ENCODE measurements around the gene VPS35L. TPM values are rescaled to one million over a fixed set of nuclear protein-coding genes. Genes with fewer than 3 reads are reported as not detected.
A peak's percentile ranks its signal among the peaks of the same experiment; 100 is the strongest.

Gene VPS35L
- polyA plus RNA-seq, 4 donors = 15.1 to 53.4 (median 27.2) TPM

GRCh38 chr16:19636436-19637267 lies 81.1 kb downstream of the VPS35L start:
- Histone ChIP-seq H3K4me3 (ENCODE audit: low read depth in 1 of 3, low read length in 3 of 3) (no peak overlapping the region), H3K4me1 (ENCODE audit: control insufficient read depth in 3 of 3, insufficient read depth in 2 of 3, low read depth in 1 of 3, low read length in 2 of 3) (no peaks in the 10 kb centered on the region), H3K36me3 (ENCODE audit: control insufficient read depth in 3 of 3, insufficient read depth in 2 of 3, low read depth in 1 of 3, low read length in 3 of 3) (peaks cover 18 to 41% (median 22%) of the 10 kb centered on the region in 3 donors), H3K27ac (ENCODE audit: low read depth in 1 of 3, low read length in 2 of 3) (no peak overlapping the region), H3K27me3 (ENCODE audit: control insufficient read depth in 3 of 3, insufficient read depth in 3 of 3, low read length in 3 of 3) (no peaks in the 10 kb centered on the region), H3K9me3 (ENCODE audit: control insufficient read depth in 2 of 2, insufficient read depth in 1 of 2, low read depth in 1 of 2, low read length in 1 of 2) (no peaks in the 10 kb centered on the region)
- DNase-seq (no peak), FAIRE-seq (no peak)
- 85 to 94% (median 85%) methylated on average over 7 of the region's 7 CpGs for WGBS, 3 donors

GRCh38 chr16:19639986-19640421 lies 84.5 kb downstream of the VPS35L start:
- H3K36me3 ChIP-seq (ENCODE audit: control insufficient read depth in 3 of 3, insufficient read depth in 2 of 3, low read depth in 1 of 3, low read length in 3 of 3) = peaks cover 12 to 32% (median 18%) of the 10 kb centered on the region in 3 donors
- FAIRE-seq (no peak), DNase-seq (no peak)
- 59 to 69% (median 64%) methylated on average over 8 of the region's 8 CpGs for WGBS, 3 donors
- no peaks in the 10 kb centered on the region for H3K9me3 ChIP-seq (ENCODE audit: control insufficient read depth in 2 of 2, insufficient read depth in 1 of 2, low read depth in 1 of 2, low read length in 1 of 2)
- no peaks in the 10 kb centered on the region for H3K27me3 ChIP-seq (ENCODE audit: control insufficient read depth in 3 of 3, insufficient read depth in 3 of 3, low read length in 3 of 3)
- no peak overlapping the region for H3K4me3 ChIP-seq (ENCODE audit: low read depth in 1 of 3, low read length in 3 of 3)
- no peak overlapping the region for H3K27ac ChIP-seq (ENCODE audit: low read depth in 1 of 3, low read length in 2 of 3)
- H3K4me1 ChIP-seq (ENCODE audit: control insufficient read depth in 3 of 3, insufficient read depth in 2 of 3, low read depth in 1 of 3, low read length in 2 of 3) = no peaks in the 10 kb centered on the region

GRCh38 chr16:19642501-19642900 lies 87.0 kb downstream of the VPS35L start:
- no peak overlapping the region for H3K4me3 ChIP-seq (ENCODE audit: low read depth in 1 of 3, low read length in 3 of 3)
- H3K27me3 ChIP-seq (ENCODE audit: control insufficient read depth in 3 of 3, insufficient read depth in 3 of 3, low read length in 3 of 3) = no peaks in the 10 kb centered on the region
- DNase-seq (no peak), FAIRE-seq (no peak)
- 82 to 94% (median 84%) methylated on average over 4 of the region's 4 CpGs for WGBS, 3 donors
- H3K9me3 ChIP-seq (ENCODE audit: control insufficient read depth in 2 of 2, insufficient read depth in 1 of 2, low read depth in 1 of 2, low read length in 1 of 2) = no peaks in the 10 kb centered on the region
- no peaks in the 10 kb centered on the region for H3K4me1 ChIP-seq (ENCODE audit: control insufficient read depth in 3 of 3, insufficient read depth in 2 of 3, low read depth in 1 of 3, low read length in 2 of 3)
- H3K36me3 ChIP-seq (ENCODE audit: control insufficient read depth in 3 of 3, insufficient read depth in 2 of 3, low read depth in 1 of 3, low read length in 3 of 3) = peaks cover 10 to 35% (median 17%) of the 10 kb centered on the region in 3 donors
- no peak overlapping the region for H3K27ac ChIP-seq (ENCODE audit: low read depth in 1 of 3, low read length in 2 of 3)

- no peak for DNase-seq
- 70 to 90% (median 84%) methylated on average over 4 of the region's 4 CpGs for WGBS, 3 donors
- H3K4me1 ChIP-seq (ENCODE audit: control insufficient read depth in 3 of 3, insufficient read depth in 2 of 3, low read depth in 1 of 3, low read length in 2 of 3) = peaks cover 0 to 6% (median 0%) of the 10 kb centered on the region in 3 donors
- H3K9me3 ChIP-seq (ENCODE audit: control insufficient read depth in 2 of 2, insufficient read depth in 1 of 2, low read depth in 1 of 2, low read length in 1 of 2) = no peaks in the 10 kb centered on the region
- H3K27me3 ChIP-seq (ENCODE audit: control insufficient read depth in 3 of 3, insufficient read depth in 3 of 3, low read length in 3 of 3) = no peaks in the 10 kb centered on the region
- H3K27ac ChIP-seq (ENCODE audit: low read depth in 1 of 3, low read length in 2 of 3) = no peak overlapping the region
- no peak for FAIRE-seq
- H3K4me3 ChIP-seq (ENCODE audit: low read depth in 1 of 3, low read length in 3 of 3) = no peak overlapping the region
- peaks cover 0 to 34% (median 8%) of the 10 kb centered on the region in 3 donors for H3K36me3 ChIP-seq (ENCODE audit: control insufficient read depth in 3 of 3, insufficient read depth in 2 of 3, low read depth in 1 of 3, low read length in 3 of 3)
These were observed 89.4 kb downstream of the VPS35L start for GRCh38 chr16:19644877-19645276.

- H3K27me3 ChIP-seq (ENCODE audit: control insufficient read depth in 3 of 3, insufficient read depth in 3 of 3, low read length in 3 of 3) = no peaks in the 10 kb centered on the region
- no peak overlapping the region for H3K27ac ChIP-seq (ENCODE audit: low read depth in 1 of 3, low read length in 2 of 3)
- H3K9me3 ChIP-seq (ENCODE audit: control insufficient read depth in 2 of 2, insufficient read depth in 1 of 2, low read depth in 1 of 2, low read length in 1 of 2) = no peaks in the 10 kb centered on the region
- no peak overlapping the region for H3K4me3 ChIP-seq (ENCODE audit: low read depth in 1 of 3, low read length in 3 of 3)
- 78 to 91% (median 78%) methylated on average over 7 of the region's 7 CpGs for WGBS, 3 donors
- H3K4me1 ChIP-seq (ENCODE audit: control insufficient read depth in 3 of 3, insufficient read depth in 2 of 3, low read depth in 1 of 3, low read length in 2 of 3) = peaks cover 0 to 8% (median 0%) of the 10 kb centered on the region in 3 donors
- FAIRE-seq = no peak
- peaks cover 0 to 34% (median 7%) of the 10 kb centered on the region in 3 donors for H3K36me3 ChIP-seq (ENCODE audit: control insufficient read depth in 3 of 3, insufficient read depth in 2 of 3, low read depth in 1 of 3, low read length in 3 of 3)
- DNase-seq = no peak
These were observed 90.1 kb downstream of the VPS35L start for GRCh38 chr16:19645557-19645981.

- no peaks in the 10 kb centered on the region for H3K27me3 ChIP-seq (ENCODE audit: control insufficient read depth in 3 of 3, insufficient read depth in 3 of 3, low read length in 3 of 3)
- DNase-seq (peak in 1 of 2 donors; percentile 45), FAIRE-seq (no peak)
- no peak overlapping the region for H3K4me3 ChIP-seq (ENCODE audit: low read depth in 1 of 3, low read length in 3 of 3)
- peaks cover 4 to 49% (median 16%) of the 10 kb centered on the region in 3 donors for H3K36me3 ChIP-seq (ENCODE audit: control insufficient read depth in 3 of 3, insufficient read depth in 2 of 3, low read depth in 1 of 3, low read length in 3 of 3)
- peaks cover 0 to 8% (median 0%) of the 10 kb centered on the region in 3 donors for H3K4me1 ChIP-seq (ENCODE audit: control insufficient read depth in 3 of 3, insufficient read depth in 2 of 3, low read depth in 1 of 3, low read length in 2 of 3)
- H3K27ac ChIP-seq (ENCODE audit: low read depth in 1 of 3, low read length in 2 of 3) = peak overlapping the region in 1 of 3 donors; percentile 32
- 76 to 89% (median 82%) methylated on average over 3 of the region's 3 CpGs for WGBS, 3 donors
- H3K9me3 ChIP-seq (ENCODE audit: control insufficient read depth in 2 of 2, insufficient read depth in 1 of 2, low read depth in 1 of 2, low read length in 1 of 2) = no peaks in the 10 kb centered on the region
These were observed 94.5 kb downstream of the VPS35L start for GRCh38 chr16:19649980-19650379.

- H3K36me3 ChIP-seq (ENCODE audit: control insufficient read depth in 3 of 3, insufficient read depth in 2 of 3, low read depth in 1 of 3, low read length in 3 of 3) = peaks cover 4 to 48% (median 19%) of the 10 kb centered on the region in 3 donors
- no peaks in the 10 kb centered on the region for H3K9me3 ChIP-seq (ENCODE audit: control insufficient read depth in 2 of 2, insufficient read depth in 1 of 2, low read depth in 1 of 2, low read length in 1 of 2)
- H3K4me3 ChIP-seq (ENCODE audit: low read depth in 1 of 3, low read length in 3 of 3) = no peak overlapping the region
- DNase-seq = no peak
- 94 to 96% (median 94%) methylated on average over 9 of the region's 9 CpGs for WGBS, 3 donors
- H3K27me3 ChIP-seq (ENCODE audit: control insufficient read depth in 3 of 3, insufficient read depth in 3 of 3, low read length in 3 of 3) = no peaks in the 10 kb centered on the region
- no peak overlapping the region for H3K27ac ChIP-seq (ENCODE audit: low read depth in 1 of 3, low read length in 2 of 3)
- no peak for FAIRE-seq
- H3K4me1 ChIP-seq (ENCODE audit: control insufficient read depth in 3 of 3, insufficient read depth in 2 of 3, low read depth in 1 of 3, low read length in 2 of 3) = peaks cover 0 to 8% (median 0%) of the 10 kb centered on the region in 3 donors
These were observed 98.6 kb downstream of the VPS35L start for GRCh38 chr16:19654147-19654546.

- H3K4me3 ChIP-seq (ENCODE audit: low read depth in 1 of 3, low read length in 3 of 3) = no peak overlapping the region
- DNase-seq (no peak), FAIRE-seq (no peak)
- no peaks in the 10 kb centered on the region for H3K4me1 ChIP-seq (ENCODE audit: control insufficient read depth in 3 of 3, insufficient read depth in 2 of 3, low read depth in 1 of 3, low read length in 2 of 3)
- WGBS, 3 donors = 94 to 96% (median 96%) methylated on average over 9 of the region's 9 CpGs
- no peaks in the 10 kb centered on the region for H3K27me3 ChIP-seq (ENCODE audit: control insufficient read depth in 3 of 3, insufficient read depth in 3 of 3, low read length in 3 of 3)
- H3K36me3 ChIP-seq (ENCODE audit: control insufficient read depth in 3 of 3, insufficient read depth in 2 of 3, low read depth in 1 of 3, low read length in 3 of 3) = peaks cover 4 to 46% (median 19%) of the 10 kb centered on the region in 3 donors
- H3K27ac ChIP-seq (ENCODE audit: low read depth in 1 of 3, low read length in 2 of 3) = no peak overlapping the region
- peaks cover 0 to 3% of the 10 kb centered on the region in 2 donors for H3K9me3 ChIP-seq (ENCODE audit: control insufficient read depth in 2 of 2, insufficient read depth in 1 of 2, low read depth in 1 of 2, low read length in 1 of 2)
These were observed 99.8 kb downstream of the VPS35L start for GRCh38 chr16:19655242-19655777.
